Measurements from ENCODE around the gene TARBP1.

DNA sequence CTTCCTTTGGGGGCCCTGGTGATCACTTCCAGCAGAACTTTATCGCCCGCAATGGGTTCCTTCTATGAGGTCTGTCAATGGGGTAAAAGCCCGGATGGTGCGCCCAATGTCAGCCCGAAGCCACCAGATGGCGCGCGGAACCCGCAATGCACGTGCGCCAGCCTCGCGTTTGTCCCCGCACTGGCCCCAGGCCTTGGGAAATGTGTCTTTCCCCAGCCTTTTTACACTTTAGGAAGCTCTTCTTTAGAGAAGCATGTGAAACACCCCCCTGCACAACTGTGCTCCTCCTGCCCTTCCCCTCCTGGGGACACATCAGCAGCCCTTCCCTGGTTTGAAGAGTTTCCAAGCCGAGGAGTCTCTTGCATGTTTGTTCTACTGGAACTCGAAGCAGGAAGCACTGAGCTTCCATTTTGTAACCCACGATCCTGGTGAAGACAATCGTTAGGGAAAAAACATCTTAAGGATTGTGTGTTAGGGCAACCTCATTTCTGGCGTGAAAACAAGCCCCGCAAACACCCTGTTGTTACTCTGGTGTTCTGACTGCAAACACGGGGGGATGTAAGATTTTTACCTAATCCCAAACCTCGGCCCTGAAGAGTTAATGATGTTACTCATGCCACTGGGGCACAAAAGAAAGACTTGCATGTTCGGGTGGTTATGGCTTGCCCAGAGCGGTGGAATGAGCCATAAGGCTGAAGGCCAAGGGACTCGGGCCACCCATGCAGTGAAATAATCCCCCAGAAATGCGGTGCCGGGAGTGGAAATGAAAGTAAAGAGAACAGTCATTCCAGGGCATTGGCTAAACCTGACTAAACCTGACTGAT, 20.4 kb upstream of the TARBP1 start:
- TF ChIP-seq, protein P1, sequence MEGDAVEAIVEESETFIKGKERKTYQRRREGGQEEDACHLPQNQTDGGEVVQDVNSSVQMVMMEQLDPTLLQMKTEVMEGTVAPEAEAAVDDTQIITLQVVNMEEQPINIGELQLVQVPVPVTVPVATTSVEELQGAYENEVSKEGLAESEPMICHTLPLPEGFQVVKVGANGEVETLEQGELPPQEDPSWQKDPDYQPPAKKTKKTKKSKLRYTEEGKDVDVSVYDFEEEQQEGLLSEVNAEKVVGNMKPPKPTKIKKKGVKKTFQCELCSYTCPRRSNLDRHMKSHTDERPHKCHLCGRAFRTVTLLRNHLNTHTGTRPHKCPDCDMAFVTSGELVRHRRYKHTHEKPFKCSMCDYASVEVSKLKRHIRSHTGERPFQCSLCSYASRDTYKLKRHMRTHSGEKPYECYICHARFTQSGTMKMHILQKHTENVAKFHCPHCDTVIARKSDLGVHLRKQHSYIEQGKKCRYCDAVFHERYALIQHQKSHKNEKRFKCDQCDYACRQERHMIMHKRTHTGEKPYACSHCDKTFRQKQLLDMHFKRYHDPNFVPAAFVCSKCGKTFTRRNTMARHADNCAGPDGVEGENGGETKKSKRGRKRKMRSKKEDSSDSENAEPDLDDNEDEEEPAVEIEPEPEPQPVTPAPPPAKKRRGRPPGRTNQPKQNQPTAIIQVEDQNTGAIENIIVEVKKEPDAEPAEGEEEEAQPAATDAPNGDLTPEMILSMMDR (conservative IDR thresholded peaks at IDR 0.05; ENCODE audit: low read length): peak; percentile 97
- no peak for TF ChIP-seq EZH2phosphoT487 (IDR thresholded peaks at IDR 0.05; ENCODE audit: borderline replicate concordance, low read depth, low read length)

Measured in OCI-LY7 (cell line).